GM12878 (cell line): ENCODE data around the gene JPT1.

Experiments used
- CTCF ChIP-seq, 3 experiments: IDR thresholded peaks in 2 of 3; conservative IDR thresholded peaks in 1 of 3; 2 replicates each; pipeline ENCODE4 v1.5.1; 2011; ENCODE audit warnings: low read depth in 3 of 3, low read length in 3 of 3, mild to moderate bottlenecking in 3 of 3, control low read depth in 2 of 3, moderate library complexity in 2 of 3, inconsistent platforms in 1 of 3, mixed read lengths in 1 of 3; ENCODE audit not compliant: control insufficient read depth in 2 of 3, insufficient read depth in 1 of 3; ENCODE audit errors: extremely low read depth in 1 of 3
- MYC ChIP-seq: IDR thresholded peaks from 2 replicates; pipeline ENCODE4 v1.6.1; 2011; ENCODE audit warnings: mild to moderate bottlenecking, low read length, moderate library complexity, inconsistent platforms; ENCODE audit not compliant: insufficient read depth, insufficient replicate concordance, insufficient read length, severe bottlenecking
- NFYB ChIP-seq: IDR thresholded peaks from 2 replicates; pipeline ENCODE4 v1.6.1; 2011; ENCODE audit warnings: low read depth, mild to moderate bottlenecking, low read length, improper control_type of control experiment, moderate library complexity; ENCODE audit not compliant: insufficient read depth

GRCh38 chr17:75091855-75092327, 62.4 kb downstream of the JPT1 start:
- TF ChIP-seq CTCF (IDR thresholded peaks at IDR 0.05 in 2 of 3, conservative IDR thresholded peaks at IDR 0.05 in 1 of 3; ENCODE audit: control insufficient read depth in 2 of 3, extremely low read depth in 1 of 3, insufficient read depth in 1 of 3, low read depth in 3 of 3, low read length in 3 of 3) = no peak
- TF ChIP-seq MYC = no peak
- no peak for TF ChIP-seq NFYB
